GM19455 (cell line): ENCODE results near the gene NPTX2.
A peak's percentile ranks its signal among the peaks of the same experiment; 100 is the strongest.

Experiments used
- ATAC-seq: cut with Tn5 transposase; IDR thresholded peaks from one replicate; pipeline ENCODE4 v1.9.1; 2021; ENCODE audit not compliant: unreplicated experiment

Gene NPTX2

DNA sequence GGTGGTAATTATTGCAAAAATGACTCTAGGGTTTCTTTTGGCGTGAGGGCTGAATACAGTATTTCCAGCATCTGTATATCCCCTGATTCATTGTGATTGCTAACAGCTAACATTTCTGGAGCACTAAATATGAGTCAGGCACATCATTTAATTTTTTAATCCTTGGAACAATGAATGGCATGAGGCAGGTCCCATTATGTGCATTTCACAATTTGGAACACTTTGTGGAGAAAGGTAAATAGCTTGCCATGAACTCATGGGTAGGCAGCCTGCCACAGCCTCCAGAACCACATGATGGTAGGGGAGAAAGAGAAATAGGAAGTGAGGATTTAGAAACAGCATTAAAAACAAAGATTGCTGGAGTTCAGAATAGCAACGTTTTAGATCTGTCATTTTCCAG, 1.7 kb downstream of the NPTX2 start:
- no peak for ATAC-seq

DNA sequence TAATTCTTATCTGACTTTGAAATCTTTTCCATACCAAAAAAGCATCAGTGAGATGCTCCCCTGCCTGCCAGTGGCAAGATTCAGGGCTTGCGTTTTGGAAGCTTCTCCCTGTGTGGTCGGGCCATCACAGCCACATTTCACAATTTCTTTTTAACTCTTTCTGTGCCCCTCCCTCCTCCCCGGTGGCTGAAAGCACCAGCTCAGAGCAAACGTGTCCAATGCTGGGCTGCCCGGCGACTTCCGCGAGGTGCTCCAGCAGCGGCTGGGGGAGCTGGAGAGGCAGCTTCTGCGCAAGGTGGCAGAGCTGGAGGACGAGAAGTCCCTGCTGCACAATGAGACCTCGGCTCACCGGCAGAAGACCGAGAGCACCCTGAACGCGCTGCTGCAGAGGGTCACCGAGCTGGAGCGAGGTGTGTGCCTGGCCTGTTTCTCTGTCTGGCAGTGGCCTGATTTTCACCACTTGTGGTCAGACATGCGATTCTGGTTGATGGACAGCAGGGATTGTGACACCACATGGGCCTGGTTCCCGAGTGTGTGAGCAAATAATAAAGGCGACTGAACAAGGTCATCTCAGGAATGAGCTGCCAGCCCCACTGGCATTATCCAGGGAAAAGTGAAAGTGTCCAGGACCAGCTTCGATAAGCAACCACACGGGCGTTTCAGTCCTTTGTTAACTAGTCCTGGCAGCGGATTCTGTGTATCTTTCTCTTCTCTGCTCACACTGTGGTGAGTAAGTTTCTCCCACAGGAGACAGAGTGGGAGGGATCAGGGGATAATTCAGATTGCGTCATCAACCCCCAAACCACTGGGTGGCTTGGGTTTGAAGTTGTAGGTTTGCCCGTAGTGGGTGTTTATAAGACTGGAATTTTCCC, 2.6 kb downstream of the NPTX2 start:
- ATAC-seq: no peak

DNA sequence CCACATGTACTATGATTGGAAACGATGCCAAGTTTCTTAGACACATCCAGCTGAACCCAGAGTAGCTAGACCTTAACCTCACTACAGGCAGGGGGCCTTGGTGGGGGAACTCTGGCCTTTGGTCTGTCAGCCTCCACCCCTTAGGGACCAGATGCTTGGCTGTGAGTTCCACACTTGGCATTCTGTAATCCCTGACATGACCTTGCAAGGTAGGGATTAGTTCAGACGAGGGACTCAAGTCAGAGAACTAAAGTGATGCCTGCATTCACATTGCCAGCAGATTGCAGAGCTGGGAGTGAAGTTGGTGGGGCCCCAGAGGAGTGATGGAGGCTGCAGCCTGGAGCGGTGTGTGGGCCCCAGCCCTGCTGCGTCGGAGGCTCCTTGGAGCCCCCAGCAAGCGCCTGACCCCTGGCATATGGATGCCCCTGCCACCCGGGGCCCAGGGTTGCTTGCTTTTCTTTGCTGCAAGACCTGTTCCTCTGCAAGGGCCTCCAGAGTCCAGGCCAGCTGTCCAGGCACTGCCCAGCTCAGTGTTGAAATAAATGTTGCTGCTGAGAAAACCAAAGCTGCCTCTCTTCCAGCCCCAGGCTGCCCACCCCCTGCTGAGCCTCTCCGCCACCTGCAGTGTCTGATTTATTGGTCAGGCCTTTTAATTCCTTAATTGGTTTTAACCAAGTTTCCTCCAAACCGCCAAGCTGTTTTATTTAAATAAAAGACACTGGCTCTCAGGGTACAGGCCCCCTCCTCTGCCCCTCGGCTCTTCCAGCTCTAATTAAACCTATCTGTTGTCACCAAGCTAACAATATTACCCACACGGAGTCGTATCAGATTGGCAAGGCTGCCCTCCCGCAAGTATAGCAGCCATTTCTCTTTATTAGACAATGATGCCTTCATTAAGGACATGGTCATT, 4.7 kb downstream of the NPTX2 start:
- no peak for ATAC-seq

DNA sequence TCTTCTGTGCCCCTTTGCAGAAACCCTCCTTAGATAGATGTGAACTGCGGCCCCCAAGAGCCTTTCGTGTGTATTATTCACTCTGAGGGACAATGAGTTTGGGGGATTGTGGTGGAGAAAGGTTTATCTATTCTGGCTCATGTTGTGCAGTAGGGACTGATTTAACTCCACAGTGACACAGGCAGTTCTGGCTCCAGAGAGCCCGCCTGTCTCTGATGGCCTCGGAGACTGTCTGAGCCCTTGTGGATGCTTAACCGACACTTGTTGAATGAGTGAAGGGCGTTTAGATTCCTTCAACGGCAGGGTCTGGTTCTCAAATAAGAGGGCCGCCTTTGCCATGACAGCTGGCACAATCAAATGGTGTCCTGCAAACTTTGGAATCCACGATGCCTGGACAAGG, 5.8 kb downstream of the NPTX2 start:
- ATAC-seq: no peak

DNA sequence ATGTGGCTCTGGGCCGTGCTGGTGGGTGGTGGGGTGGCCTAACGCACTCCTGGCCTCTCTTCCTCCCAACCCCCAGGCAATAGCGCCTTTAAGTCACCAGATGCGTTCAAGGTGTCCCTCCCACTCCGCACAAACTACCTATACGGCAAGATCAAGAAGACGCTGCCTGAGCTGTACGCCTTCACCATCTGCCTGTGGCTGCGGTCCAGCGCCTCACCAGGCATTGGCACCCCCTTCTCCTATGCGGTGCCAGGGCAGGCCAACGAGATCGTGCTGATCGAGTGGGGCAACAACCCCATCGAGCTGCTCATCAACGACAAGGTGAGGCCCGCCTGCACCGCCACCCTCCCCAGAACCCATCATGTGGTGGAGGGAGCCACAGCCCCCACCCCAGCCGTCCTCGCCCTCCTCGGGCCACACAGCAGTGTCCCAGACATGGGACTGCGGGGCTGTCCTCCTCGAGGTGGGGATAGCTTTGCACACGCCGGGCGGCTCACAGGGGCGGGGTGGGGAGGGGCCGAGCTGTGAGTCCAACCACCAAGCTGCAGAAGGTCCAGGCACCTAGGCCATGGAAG, 7.8 kb downstream of the NPTX2 start:
- no peak for ATAC-seq

DNA sequence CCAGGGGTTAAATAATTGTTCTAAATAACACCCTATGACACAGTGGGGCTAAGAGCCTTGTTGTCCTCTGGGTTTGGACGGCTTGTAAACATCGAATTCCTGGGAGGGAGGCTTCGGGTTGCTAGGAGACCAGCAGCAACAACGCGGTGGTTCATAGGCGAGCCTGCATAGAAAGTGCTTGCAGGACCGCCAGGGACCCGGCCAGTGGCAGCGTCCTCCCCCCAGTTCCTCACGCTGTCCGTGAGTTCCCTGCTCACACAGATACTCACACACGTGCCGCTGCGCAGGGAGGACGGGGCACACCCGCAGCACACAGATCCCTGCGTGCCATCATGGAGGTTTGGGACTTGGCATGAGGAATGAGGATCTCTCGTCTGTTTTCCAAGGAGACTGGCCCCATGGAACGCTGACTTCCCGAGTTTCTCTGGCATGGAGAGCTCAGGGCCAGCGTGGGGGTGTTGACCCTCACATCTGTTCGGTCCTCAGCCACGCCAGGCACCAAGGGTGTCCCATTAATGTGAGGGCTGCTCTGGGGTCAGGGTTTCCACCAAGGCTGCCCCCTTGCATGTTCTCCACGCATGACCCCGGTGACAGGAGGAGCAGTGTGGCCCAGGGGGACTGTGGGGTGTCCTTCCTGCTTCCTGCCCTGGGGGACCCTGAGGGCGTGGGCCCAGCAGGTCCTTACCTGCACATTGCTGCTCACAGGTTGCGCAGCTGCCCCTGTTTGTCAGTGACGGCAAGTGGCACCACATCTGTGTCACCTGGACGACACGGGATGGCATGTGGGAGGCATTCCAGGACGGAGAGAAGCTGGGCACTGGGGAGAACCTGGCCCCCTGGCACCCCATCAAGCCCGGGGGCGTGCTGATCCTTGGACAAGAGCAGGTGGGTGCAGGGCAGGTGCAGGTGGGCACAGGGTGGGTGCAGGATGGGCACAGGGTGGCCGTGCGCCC, 9.7 kb downstream of the NPTX2 start:
- ATAC-seq: no peak

DNA sequence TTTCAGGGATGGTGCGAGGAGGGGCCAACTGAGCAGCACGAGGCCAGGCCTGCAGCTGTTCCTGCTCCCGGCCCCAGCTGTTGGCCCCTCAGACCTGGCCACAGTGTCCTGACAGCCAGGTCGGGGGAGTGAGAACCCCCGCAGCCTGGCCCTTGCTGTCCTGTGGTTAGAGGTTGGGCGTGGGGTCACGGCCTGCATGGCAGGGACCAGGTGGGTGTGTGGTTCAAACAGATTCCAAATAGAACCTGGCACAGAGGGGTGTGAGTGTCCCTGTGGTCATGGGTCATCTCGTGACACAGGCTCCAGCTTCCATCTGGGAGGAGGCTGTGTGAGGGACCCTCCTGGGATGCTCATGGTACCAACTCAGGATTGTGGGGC, 10.3 kb downstream of the NPTX2 start:
- ATAC-seq: no peak

DNA sequence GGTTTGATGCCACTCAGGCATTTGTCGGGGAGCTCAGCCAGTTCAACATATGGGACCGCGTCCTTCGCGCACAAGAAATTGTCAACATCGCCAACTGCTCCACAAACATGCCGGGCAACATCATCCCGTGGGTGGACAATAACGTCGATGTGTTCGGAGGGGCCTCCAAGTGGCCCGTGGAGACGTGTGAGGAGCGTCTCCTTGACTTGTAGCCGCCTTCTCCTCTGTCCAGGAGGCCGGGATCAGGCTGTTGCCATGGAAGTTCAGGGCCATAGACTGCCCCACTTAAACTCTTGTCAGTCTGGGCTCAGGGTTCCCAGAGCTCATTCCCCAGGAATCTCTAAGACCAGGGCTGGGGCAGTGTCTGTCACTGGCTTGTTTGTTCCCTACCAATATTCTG, 11.3 kb downstream of the NPTX2 start:
- ATAC-seq: no peak

DNA sequence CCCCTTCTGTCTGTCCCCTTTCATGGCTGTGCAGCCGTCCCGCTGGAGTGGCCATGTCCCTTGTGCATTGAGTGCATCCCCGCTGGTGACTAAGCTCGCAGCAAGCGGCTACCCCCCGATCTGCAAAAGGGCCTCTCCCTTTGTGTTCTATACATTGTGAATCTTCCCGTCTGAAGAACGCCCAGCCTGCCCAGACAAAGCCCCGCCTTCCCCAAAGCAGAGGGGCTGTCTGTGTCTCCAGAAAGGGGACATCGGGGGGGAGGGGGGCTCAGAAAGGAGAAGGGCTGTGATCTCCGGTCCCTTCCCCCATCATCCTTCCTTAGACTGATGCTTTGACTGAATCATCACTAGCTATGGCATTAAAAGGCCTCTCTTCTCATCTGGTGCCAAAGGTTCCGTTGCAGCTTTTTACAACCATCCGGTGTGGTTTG, 11.9 kb downstream of the NPTX2 start:
- ATAC-seq: no peak

DNA sequence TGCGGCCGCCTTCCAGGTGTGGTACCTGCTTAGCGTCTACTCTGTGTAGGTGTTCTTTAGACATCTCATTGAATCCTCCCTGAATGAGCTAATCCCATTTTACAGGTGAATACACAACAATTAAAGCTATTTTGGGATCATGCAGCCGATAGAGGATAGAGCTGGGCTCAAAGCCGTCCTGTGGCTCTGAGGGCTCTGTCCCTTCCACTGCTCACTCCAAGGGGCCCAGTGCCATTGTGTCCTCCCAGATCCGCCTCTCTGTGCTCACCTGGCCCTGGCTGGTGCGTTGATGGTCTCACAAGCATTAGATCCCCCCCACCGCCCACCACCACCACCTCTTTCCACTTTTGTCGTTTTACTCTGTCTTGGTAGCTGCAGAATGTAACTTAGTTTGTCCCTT, 13.1 kb downstream of the NPTX2 start:
- ATAC-seq: no peak

DNA sequence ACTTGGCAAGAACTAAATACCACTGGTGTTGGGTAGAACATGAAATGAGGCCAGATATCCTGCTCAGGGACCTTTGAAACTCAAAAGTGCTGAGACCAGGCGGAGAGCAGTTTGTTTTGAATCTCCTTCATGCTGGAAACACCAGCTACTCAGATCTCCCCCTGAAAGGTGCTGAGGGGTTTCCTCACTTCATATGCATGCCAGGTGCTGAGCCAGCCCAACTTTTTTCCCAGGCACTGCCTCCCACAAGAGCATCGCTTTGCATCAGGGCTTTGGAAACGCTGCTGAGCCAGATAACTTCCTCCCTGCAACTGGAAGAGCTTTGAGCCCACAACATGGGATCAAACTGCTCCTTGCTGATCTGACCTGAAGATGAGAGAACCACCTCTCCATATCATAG, 13.7 kb downstream of the NPTX2 start:
- ATAC-seq: no peak

DNA sequence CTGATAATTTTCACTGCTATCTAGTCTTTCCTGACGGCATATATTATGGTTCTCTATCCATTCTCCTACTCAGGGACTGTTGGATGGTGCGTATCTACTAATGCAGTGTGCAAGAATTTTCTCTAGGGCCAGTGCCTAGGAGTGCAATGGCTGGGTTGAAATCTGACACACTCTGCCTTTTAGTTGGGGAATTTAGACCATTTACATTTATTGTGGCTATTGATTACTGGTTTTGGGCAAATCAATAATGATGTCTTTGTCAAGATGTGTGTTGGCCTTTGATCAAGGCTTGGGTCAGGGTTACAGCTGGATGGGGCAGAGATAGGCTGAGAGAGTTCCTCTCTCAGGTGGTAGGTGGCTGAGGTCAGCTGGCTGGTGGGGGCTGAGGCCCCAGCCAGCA, 21.8 kb downstream of the NPTX2 start:
- no peak for ATAC-seq

DNA sequence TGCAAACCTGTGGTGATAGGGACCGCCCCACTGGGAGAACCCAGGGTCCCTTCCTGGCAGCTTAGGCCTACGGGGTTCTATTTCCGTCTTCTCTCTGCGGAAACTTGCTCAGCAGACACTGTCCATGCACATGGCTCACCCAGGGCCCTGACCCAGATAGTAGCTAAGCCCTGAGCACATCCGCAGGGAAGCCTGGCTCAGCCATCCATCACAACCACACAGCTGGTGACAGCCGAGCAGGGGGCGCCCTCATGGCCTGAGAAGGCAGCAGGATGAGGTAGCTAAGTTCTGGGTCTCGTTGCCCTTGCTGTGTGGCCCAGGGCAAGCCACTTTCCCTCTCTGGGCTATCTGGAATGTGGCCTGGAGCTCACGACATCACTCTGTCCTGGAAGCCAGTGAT, 23.3 kb downstream of the NPTX2 start:
- ATAC-seq: no peak

DNA sequence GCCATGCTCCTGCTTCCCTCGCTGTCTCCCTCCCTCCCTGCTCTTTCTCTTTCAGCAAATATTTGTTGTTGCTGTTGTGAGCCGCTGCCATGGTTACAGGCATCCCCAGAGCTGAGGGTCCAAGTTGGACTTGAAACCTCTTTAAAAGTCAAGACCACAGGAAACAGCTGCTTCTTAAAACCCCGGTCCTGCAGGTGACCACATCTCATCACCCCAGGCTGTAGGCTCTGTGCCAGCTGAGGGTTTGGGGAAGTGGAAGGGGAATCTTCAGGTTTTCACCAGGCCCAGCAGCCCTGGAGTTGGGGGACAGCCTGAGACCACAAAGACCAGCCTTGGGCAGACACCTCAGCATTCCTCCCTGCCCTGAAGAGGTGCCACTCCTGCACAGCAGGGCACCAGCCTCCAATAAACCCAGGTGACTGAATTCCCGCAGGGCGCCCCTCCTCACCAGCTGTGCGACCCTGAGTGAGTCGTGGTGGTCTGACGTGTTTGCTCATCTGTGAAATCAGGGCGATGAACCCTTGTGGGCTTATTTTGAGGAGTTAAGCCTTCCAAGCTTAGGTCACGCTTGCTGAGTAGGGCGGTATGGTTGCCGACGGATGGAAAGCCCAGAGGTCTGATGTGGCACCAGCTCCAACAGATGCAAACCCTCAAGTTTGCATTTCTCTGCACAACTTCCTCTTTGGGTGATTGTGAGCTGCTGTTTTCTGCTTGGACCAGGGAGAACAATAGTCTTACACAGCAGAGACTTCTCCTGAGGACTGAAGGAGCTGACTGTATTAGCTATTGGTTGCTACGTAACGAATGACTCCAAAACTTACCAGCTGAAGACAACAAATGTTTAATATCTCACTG, 24.8 kb downstream of the NPTX2 start:
- peak; percentile 75 for ATAC-seq

DNA sequence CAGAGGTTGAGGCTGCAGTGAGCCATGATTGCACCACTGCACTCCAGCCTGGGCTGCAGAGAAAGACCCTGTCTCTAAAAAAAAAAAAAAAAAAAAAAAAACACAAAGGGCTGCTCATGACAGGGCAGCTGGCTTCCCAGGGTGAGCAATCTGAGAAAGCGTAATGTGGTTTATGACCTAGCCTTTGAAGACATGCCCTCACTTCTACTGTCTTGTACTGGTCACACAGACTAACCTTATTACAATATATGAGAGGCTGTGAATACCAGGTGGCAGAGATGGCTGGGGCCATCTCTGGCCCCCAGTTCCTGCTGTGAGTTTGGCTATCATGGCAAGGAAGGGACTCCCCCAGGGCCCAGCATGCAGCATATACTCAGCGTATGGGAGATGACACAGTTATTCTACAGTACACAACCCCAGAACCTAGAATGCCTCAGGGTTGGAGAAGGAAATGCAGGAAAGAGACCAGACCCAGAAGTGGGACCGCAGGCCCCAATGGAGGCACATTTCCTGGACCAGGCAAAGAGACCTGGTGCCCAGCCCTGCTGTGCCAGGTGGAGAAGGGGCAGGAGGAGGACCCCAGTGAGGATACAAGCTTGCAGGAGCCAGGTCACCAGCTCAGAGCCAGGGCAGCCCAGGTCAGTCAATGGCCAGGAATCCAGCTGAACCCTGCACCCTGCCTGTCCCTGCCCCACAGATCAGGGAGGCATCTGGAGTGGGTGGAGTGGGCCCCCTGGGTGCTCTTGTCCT, 26.3 kb downstream of the NPTX2 start:
- ATAC-seq: no peak

DNA sequence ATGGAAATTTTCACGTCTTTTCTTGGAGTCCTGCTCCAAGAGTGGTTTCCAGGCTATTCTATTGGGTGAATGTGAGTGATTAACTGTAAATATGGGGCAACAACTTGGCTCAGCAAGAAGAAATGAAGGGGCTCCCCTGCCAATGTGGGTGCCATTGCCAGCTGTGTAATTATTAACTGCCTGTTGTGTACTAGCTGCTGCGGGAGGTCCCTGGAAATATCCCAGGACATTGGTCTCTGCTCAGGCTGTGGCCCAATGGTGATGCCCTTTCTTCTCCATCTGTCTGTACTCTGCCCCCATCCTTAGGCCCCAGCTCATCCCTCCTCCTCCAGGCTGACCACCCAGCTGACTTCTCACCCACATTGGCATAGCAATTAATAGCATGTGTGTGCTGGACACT, 29.4 kb downstream of the NPTX2 start:
- no peak for ATAC-seq

DNA sequence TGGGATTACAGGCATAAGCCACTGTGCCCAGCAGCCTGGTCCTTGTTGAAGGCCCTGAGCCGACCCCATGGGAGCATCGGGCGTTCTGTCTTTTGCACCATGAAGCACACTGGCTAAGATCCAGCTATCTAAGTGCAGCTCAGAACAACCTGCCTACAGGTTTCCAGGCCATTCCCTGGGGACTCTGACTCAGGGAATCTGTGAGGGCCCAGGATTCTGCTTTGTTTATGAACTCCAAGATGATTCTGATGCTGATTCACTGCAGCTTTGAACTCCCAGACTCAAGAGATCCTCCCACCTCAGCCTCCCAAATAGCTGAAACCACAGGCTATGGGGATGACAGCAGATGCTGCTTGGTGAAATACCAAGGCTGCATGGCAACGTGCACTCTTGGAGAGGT, 30.2 kb downstream of the NPTX2 start:
- ATAC-seq: no peak

DNA sequence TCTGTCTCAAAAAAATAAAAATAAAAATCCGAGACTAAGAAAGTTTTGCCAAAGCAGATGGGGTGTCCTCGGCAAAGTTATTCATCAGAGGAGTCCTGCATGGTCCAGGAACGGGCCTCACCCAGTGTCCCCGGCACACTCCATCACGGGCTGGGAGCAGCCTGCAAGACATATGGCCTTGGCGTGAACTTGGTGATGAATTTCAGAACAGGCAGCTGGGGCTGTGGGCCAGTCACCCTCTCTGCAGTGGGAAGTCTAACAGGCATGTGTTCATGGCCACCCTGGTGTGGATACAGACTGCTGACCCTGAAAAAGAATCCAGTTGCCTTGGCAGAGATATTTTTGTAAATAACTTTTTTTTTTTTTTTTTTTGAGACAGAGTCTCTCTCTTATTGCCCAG, 34.7 kb downstream of the NPTX2 start:
- ATAC-seq: no peak
